ENCODE data around the gene DNTT. TPM values are rescaled to one million over a fixed set of nuclear protein-coding genes. Genes with fewer than 3 reads are reported as not detected.

The DNTT gene
- total and polyA plus RNA-seq, 2 of the 13 experiments (the other 11 are each of a cell fraction or from before 2014, with no cell fraction given) = not detected

- no peak for TF ChIP-seq ZNF75D (CRISPR knock-in tag; IDR thresholded peaks at IDR 0.05; ENCODE audit: borderline replicate concordance)
- TF ChIP-seq PATZ1 (CRISPR knock-in tag; IDR thresholded peaks at IDR 0.05) = no peak
- no peak for TF ChIP-seq ZZZ3 (CRISPR knock-in tag; IDR thresholded peaks at IDR 0.05; ENCODE audit: borderline replicate concordance)
- no peak for TF ChIP-seq HMGA1 (CRISPR knock-in tag; conservative IDR thresholded peaks at IDR 0.05)
- TF ChIP-seq ZBTB3 (CRISPR knock-in tag; IDR thresholded peaks at IDR 0.05; ENCODE audit: borderline replicate concordance, low read depth) = no peak
- TF ChIP-seq ZNF7 (CRISPR knock-in tag; IDR thresholded peaks at IDR 0.05) = no peak
- TF ChIP-seq E2F2 (CRISPR knock-in tag; IDR thresholded peaks at IDR 0.05; ENCODE audit: borderline replicate concordance) = no peak
- TF ChIP-seq ZNF772 (CRISPR knock-in tag; IDR thresholded peaks at IDR 0.05) = no peak
- TF ChIP-seq REXO4 (CRISPR knock-in tag; IDR thresholded peaks at IDR 0.05; ENCODE audit: borderline replicate concordance) = no peak
- TF ChIP-seq DPF2 (CRISPR knock-in tag; IDR thresholded peaks at IDR 0.05; ENCODE audit: borderline replicate concordance, low read depth) = no peak
Measured at GRCh38 chr10:96374639-96374984, 70.4 kb downstream of the DNTT start (continued).
